K562 (cell line): ENCODE measurements around the gene NACA. TPM values are rescaled to one million over a fixed set of nuclear protein-coding genes. Genes with fewer than 3 reads are reported as not detected.
A peak's percentile ranks its signal among the peaks of the same experiment; 100 is the strongest.

Source experiments
- ATAC-seq: fragments of 200-7000 bp; cut with Tn5 transposase; 3 replicates; pipeline ENCODE4 v1.9.1; 2020; ENCODE audit warnings: moderate library complexity
- BruUV-seq: library from RNA; stranded (reverse); fragments of 400-500 nt; replicated peaks from 2 replicates; lab custom pipeline; 2021; lab: Mats Ljungman, UMichigan
- CTCF ChIA-PET: fragments of 300-600 bp; formaldehyde crosslinking; extraction: SDS; loops from one replicate; lab custom pipeline; 2021; ENCODE audit warnings: low intra/inter-chr PET ratio; lab: Yijun Ruan, JAX
- POLR2A ChIA-PET: fragments of 300-600, 350-650 bp; sonication (Branson Sonifier 250); formaldehyde crosslinking; extraction: SDS; loops from one replicate; lab custom pipeline; 2021; ENCODE audit warnings: antibody characterized with exemption, inconsistent platforms; lab: Yijun Ruan, JAX
- DNase-seq, 4 experiments: peaks; one replicate each; pipeline versions ENCODE4 v3.0.0 to v3.0.0-alpha.2; 2011 to 2018; ENCODE audit warnings: low spot score in 3 of 4, mixed read lengths in 3 of 4; ENCODE audit errors: extremely low read depth in 1 of 4
- FAIRE-seq: peaks from 2 replicates; lab custom pipeline; 2011; peaks lifted over from hg19 to GRCh38; lab: Jason Lieb, UNC
- H2AFZ ChIP-seq: 2 replicates; pipeline ENCODE4 v1.6.0; 2011; ENCODE audit warnings: low read depth, low read length, control low read depth, inconsistent platforms
- H3K27ac ChIP-seq: fragments of 200-600 bp; 3 replicates; pipeline ENCODE4 v1.8.0; 2011; ENCODE audit warnings: low read depth, mild to moderate bottlenecking, control low read depth, inconsistent platforms, low read length, moderate library complexity, mixed read lengths; ENCODE audit errors: extremely low read depth
- H3K27me3 ChIP-seq, 2 experiments: fragments of 300-600 bp in 1 of 2; 2 replicates in 1 of 2; 3 replicates in 1 of 2; pipeline versions ENCODE4 v1.6.0 to v1.8.0; 2011; ENCODE audit warnings: inconsistent platforms in 2 of 2, low read length in 2 of 2, mild to moderate bottlenecking in 1 of 2, mixed read lengths in 1 of 2, moderate library complexity in 1 of 2; ENCODE audit not compliant: control insufficient read depth in 2 of 2, insufficient read depth in 2 of 2
- H3K36me3 ChIP-seq: fragments of 300-600 bp; 3 replicates; pipeline ENCODE4 v1.8.0; 2011; ENCODE audit warnings: mild to moderate bottlenecking, low read length, inconsistent platforms; ENCODE audit not compliant: control insufficient read depth, insufficient read depth
- H3K4me1 ChIP-seq, 2 experiments: fragments of 200-600 bp in 1 of 2; replicated peaks in 1 of 2; 2 replicates in 1 of 2; 3 replicates in 1 of 2; pipeline versions ENCODE4 v1.5.1 to v1.8.0; 2011; ENCODE audit warnings: inconsistent platforms in 2 of 2, low read length in 2 of 2, mild to moderate bottlenecking in 1 of 2, mixed read lengths in 1 of 2, moderate library complexity in 1 of 2; ENCODE audit not compliant: control insufficient read depth in 2 of 2, insufficient read depth in 2 of 2
- H3K4me2 ChIP-seq: 2 replicates; pipeline ENCODE4 v1.6.1; 2011; ENCODE audit warnings: low read length, control low read depth, inconsistent platforms, mixed read lengths; ENCODE audit not compliant: insufficient read depth
- H3K4me3 ChIP-seq: fragments of 200-600 bp; sonication (generic), shearing (Covaris generic); 2 replicates; pipeline ENCODE4 v1.5.1; 2016; ENCODE audit warnings: control low read depth, inconsistent platforms
- H3K79me2 ChIP-seq: fragments of 200-600 bp; 3 replicates; pipeline ENCODE4 v1.8.0; 2011; ENCODE audit warnings: low read length, inconsistent platforms; ENCODE audit not compliant: control insufficient read depth, insufficient read depth
- H3K9ac ChIP-seq, 2 experiments: 2 replicates each; pipeline versions ENCODE4 v1.6.0 to v1.6.1; 2011; ENCODE audit warnings: low read depth in 2 of 2, low read length in 2 of 2, control low read depth in 1 of 2, inconsistent platforms in 1 of 2, mild to moderate bottlenecking in 1 of 2, mixed read lengths in 1 of 2; ENCODE audit not compliant: insufficient read depth in 1 of 2
- H3K9me1 ChIP-seq: one replicate; pipeline ENCODE4 v1.6.0; 2011; ENCODE audit warnings: inconsistent platforms, mild to moderate bottlenecking, low read length, moderate library complexity; ENCODE audit not compliant: control insufficient read depth, insufficient read depth
- H3K9me3 ChIP-seq: replicated peaks from 2 replicates; pipeline ENCODE4 v1.5.1; 2011; ENCODE audit warnings: low read depth, low read length, inconsistent platforms; ENCODE audit not compliant: control insufficient read depth, insufficient read depth
- H4K20me1 ChIP-seq: replicated peaks from 2 replicates; pipeline ENCODE4 v1.6.1; 2011; ENCODE audit warnings: low read length, inconsistent platforms, mixed read lengths; ENCODE audit not compliant: control insufficient read depth, insufficient read depth
- CEBPB ChIP-seq: fragments of 450-650 bp; IDR thresholded peaks from 2 replicates; pipeline ENCODE4 v1.6.1; 2016; ENCODE audit warnings: missing genetic modification characterization, missing compliant biosample characterization
- CEBPG ChIP-seq, 3 experiments: fragments of 200-800 bp in 1 of 3; sonication (Bioruptor generic) in 1 of 3; sonication (generic) in 1 of 3; formaldehyde crosslinking in 1 of 3; IDR thresholded peaks in 2 of 3; conservative IDR thresholded peaks in 1 of 3; 2 replicates each; pipeline versions ENCODE4 v1.6.1 to v1.8.0; 2016 to 2022; ENCODE audit warnings: missing compliant biosample characterization in 2 of 3, missing genetic modification characterization in 2 of 3, mild to moderate bottlenecking in 1 of 3, missing genetic modification reagents in 1 of 3
- SPI1 ChIP-seq: IDR thresholded peaks from 2 replicates; pipeline ENCODE4 v1.6.1; 2011; ENCODE audit warnings: low read depth, low read length, control low read depth, borderline replicate concordance
- TEAD4 ChIP-seq, 2 experiments: sonication (generic) in 1 of 2; formaldehyde crosslinking in 1 of 2; IDR thresholded peaks; 2 replicates each; pipeline versions ENCODE4 v1.6.1 to v1.8.0; 2012 to 2022; ENCODE audit warnings: borderline replicate concordance in 1 of 2, inconsistent platforms in 1 of 2, low read length in 1 of 2, mild to moderate bottlenecking in 1 of 2, missing genetic modification reagents in 1 of 2
- ZNF766 ChIP-seq: fragments of 200-800 bp; sonication (Bioruptor generic); conservative IDR thresholded peaks from 2 replicates; pipeline ENCODE4 v1.6.1; 2016; ENCODE audit warnings: missing genetic modification characterization, missing compliant biosample characterization
- WGBS: fragments of 100-300 bp; shearing (Covaris generic); methylation state at CpG from one replicate; pipeline ENCODE4 v1.1.6; 2016; ENCODE audit warnings: low coverage, mixed read lengths; ENCODE audit not compliant: insufficient coverage; ENCODE audit errors: missing lambda C conversion rate; 5-methylcytosine and 5-hydroxymethylcytosine counted together
- in situ Hi-C: fragments of 300-500 bp; cut with MboI; formaldehyde crosslinking; loops from 4 replicates; pipeline ENCODE4 v1.15.0; 2018; ENCODE audit warnings: inconsistent platforms, mixed read lengths
- intact Hi-C: fragments of 100-400 bp; cut with micrococcal nuclease; formaldehyde crosslinking; loops from 2 replicates; pipeline ENCODE4 v1.14.2; 2022
- polyA plus RNA-seq, 8 experiments: library from polyadenylated mRNA; depleted of rRNA in 4 of 8; stranded (reverse) in 5 of 8; unstranded in 3 of 8; fragments of >200 nt; fragmentation: Nextera tagmentation in 2 of 8; fragmentation: Illumina TruSeq in 1 of 8; extraction: Ambion mirVana in 2 of 8; extraction: Trizol in 1 of 8; gene quantifications; 2 replicates each; pipeline versions ENCODE4 v1.2.1 to v1.2.3, GENCODE V29; 2011 to 2014; ENCODE audit warnings: inconsistent platforms in 1 of 8, missing spikeins in 1 of 8
- total RNA-seq, 7 experiments: library from RNA; depleted of rRNA in 6 of 7; stranded (reverse); fragments of >200 nt in 6 of 7; fragmentation: Illumina TruSeq in 2 of 7; extraction: Trizol in 2 of 7; gene quantifications; 2 replicates each; pipeline versions ENCODE4 v1.2.1 to v1.2.3, GENCODE V29; 2011 to 2021; ENCODE audit warnings: low replicate concordance in 1 of 7

NACA gene
- total and polyA plus RNA-seq, 9 of the 15 experiments (the other 6 are each of a cell fraction or from before 2014, with no cell fraction given), result 1,030 to 2,416 (median 1,645) TPM

GRCh38 chr12:56766535-56766934 is 41.4 kb upstream of the NACA start:
- CTCF ChIA-PET, result no interaction called here
- H3K27ac ChIP-seq, result no peak overlapping the region
- POLR2A ChIA-PET, result interaction anchor here (0.6 to 1.9 kb wide), 3 partner anchors 41 to 239 kb away, joined by 3 to 5 read pairs (median 3); partner anchors contain the start of gene NACA

GRCh38 chr12:56763753-56764657 is 38.9 kb upstream of the NACA start:
- ATAC-seq, result no peak
- Histone ChIP-seq H3K4me3 (no peak overlapping the region), H3K27ac (no peak overlapping the region), H4K20me1 (no peaks in the 10 kb centered on the region), H3K27me3 (no peaks in the 10 kb centered on the region), H3K4me1 (no peaks in the 10 kb centered on the region), H3K9me1 (no peaks in the 10 kb centered on the region), H3K36me3 (no peaks in the 10 kb centered on the region), H3K9me3 (no peaks in the 10 kb centered on the region), H3K4me2 (no peak overlapping the region), H3K79me2 (no peaks in the 10 kb centered on the region), H2AFZ (no peak overlapping the region), H3K9ac (no peak overlapping the region)
- in situ Hi-C loops, result no loop called here
- WGBS, result 22% methylated on average over 4 of the region's 5 CpGs
- intact Hi-C loops, result loop anchor here (5.0 kb wide), 1 partner anchor 63 kb away; no protein-coding TSS in a partner anchor
- no peak for DNase-seq
- no TSS peak for BruUV-seq
- ChIA-PET POLR2A (interaction anchor here (1.0 kb wide), 1 partner anchor 11 kb away, joined by 3 read pairs; no protein-coding TSS in a partner anchor), CTCF (interaction anchor here (0.7 to 0.8 kb wide), 2 partner anchors 181 to 242 kb away, joined by 3 to 5 read pairs; no protein-coding TSS in a partner anchor)
- TF ChIP-seq CEBPB (tag) (peak; percentile 91), TEAD4 (IDR thresholded peaks at IDR 0.05; ENCODE audit: low read length) (no peak), TEAD4 (CRISPR knock-in tag; IDR thresholded peaks at IDR 0.05; ENCODE audit: borderline replicate concordance) (no peak), CEBPG (CRISPR knock-in tag; IDR thresholded peaks at IDR 0.05) (no peak), CEBPG (tag; conservative IDR thresholded peaks at IDR 0.05 in 1 of 2, IDR thresholded peaks at IDR 0.05 in 1 of 2) (peak; percentile 49 to 56; a peak in 2 of 4 replicates)
- FAIRE-seq, result no peak

More at GRCh38 chr12:56766535-56766934, 41.4 kb upstream of the NACA start:
- FAIRE-seq, result no peak
- Histone ChIP-seq H3K9ac (no peak overlapping the region), H3K27me3 (no peaks in the 10 kb centered on the region), H3K4me1 (no peaks in the 10 kb centered on the region; a peak in 1 of 5 replicates), H3K4me3 (no peak overlapping the region), H2AFZ (no peak overlapping the region), H3K79me2 (no peaks in the 10 kb centered on the region), H3K9me3 (no peaks in the 10 kb centered on the region), H3K36me3 (no peaks in the 10 kb centered on the region), H3K9me1 (no peaks in the 10 kb centered on the region), H4K20me1 (no peaks in the 10 kb centered on the region), H3K4me2 (no peak overlapping the region)
- in situ Hi-C loops, result no loop called here
- ATAC-seq, result no peak
- intact Hi-C loops, result no loop called here
- 64% methylated on average over 5 of the region's 6 CpGs for WGBS
- BruUV-seq, result no TSS peak
- DNase-seq, result no peak
- TF ChIP-seq SPI1 (0 out of 2 replicates have a peak, but pooled peaks have one; percentile 12), ZNF766 (no peak)
